ENCODE data around the gene MAP3K15. TPM values are rescaled to one million over a fixed set of nuclear protein-coding genes. Genes with fewer than 3 reads are reported as not detected.

The MAP3K15 gene
- total and polyA plus RNA-seq, 2 of the 13 experiments (the other 11 are each of a cell fraction or from before 2014, with no cell fraction given): 3.9 to 6.4 TPM

DNA sequence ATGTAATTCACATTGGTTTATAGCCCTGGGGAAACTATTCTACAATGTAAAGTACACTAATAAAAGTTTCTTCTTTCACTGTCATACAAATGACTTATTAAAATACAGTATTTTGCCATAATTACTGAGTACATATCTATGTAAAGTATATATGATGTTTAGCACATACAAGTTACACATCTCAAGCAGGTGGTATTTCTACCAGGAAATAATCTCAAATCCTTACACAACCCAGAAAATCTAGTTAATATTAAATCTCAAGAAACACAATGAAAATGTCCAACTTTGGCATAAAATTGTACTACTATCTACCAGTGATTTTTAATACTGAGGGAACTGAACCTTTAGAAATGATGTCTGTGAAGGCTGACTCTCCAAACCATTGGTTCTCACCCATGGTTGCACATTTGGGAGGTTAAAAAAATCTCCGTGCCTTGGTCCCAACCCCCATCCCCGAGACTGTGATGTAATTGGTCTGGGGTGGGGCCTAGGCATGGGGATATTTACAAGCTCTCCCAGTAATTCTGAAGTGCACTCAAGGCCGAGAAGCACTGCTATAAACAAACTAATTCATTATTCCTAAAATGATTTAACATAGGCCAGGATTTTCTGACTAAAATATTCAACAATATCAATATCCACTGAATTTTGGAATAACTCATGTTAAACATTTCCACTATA lies 27.6 kb downstream of the MAP3K15 start:
- H3K4me2 ChIP-seq (ENCODE audit: low read depth, low read length): no peak overlapping the region
- H4K20me1 ChIP-seq (ENCODE audit: insufficient read depth, low read length): no peaks in the 10 kb centered on the region
- no peaks in the 10 kb centered on the region; a peak in 1 of 5 replicates for H3K36me3 ChIP-seq (replicated peaks in 1 of 2; ENCODE audit: control insufficient read depth in 1 of 2, insufficient read depth in 2 of 2, low read length in 2 of 2)
- intact Hi-C loops (cut with micrococcal nuclease; ENCODE audit: unreplicated experiment): no loop called here
- no TSS peak for BruUV-seq (replicated peaks)
- H3K9me3 ChIP-seq (ENCODE audit: low read length): no peaks in the 10 kb centered on the region
- CTCF ChIA-PET (ENCODE audit: low intra/inter-chr PET ratio, low total read pairs): no interaction called here
- H2AFZ ChIP-seq (ENCODE audit: low read length): no peak overlapping the region
- H3K4me3 ChIP-seq (replicated peaks in 1 of 3; ENCODE audit: insufficient read depth in 1 of 3, low read depth in 2 of 3, low read length in 3 of 3): no peak overlapping the region
- in situ Hi-C loops (cut with HindIII; ENCODE audit: extremely low pct_ligation_motif_present, low pct_unique_long_range_greater_than_20kb): no loop called here
- ATAC-seq: no peak
- 100% methylated on average over 1 of the region's 3 CpGs for WGBS (ENCODE audit: low lambda C conversion rate)
- H3K27ac ChIP-seq (ENCODE audit: extremely low read length, insufficient read depth, low read length): no peak overlapping the region
- no peaks in the 10 kb centered on the region for H3K27me3 ChIP-seq (ENCODE audit: control insufficient read depth in 1 of 2, insufficient read depth in 2 of 2, low read length in 2 of 2)
- no peak for FAIRE-seq
- POLR2A ChIA-PET: no interaction called here
- DNase-seq (ENCODE audit: low spot score): no peak
- H3K4me1 ChIP-seq (ENCODE audit: insufficient read depth, low read length): no peaks in the 10 kb centered on the region
- no peaks in the 10 kb centered on the region for H3K79me2 ChIP-seq (ENCODE audit: insufficient read depth, low read length)
- no peak overlapping the region for H3K9ac ChIP-seq (ENCODE audit: insufficient read depth, low read depth, low read length)
- TF ChIP-seq RELA (CRISPR knock-in tag; IDR thresholded peaks at IDR 0.05) (no peak), ZNF12 (CRISPR knock-in tag; IDR thresholded peaks at IDR 0.05) (no peak), ZNF382 (CRISPR knock-in tag; IDR thresholded peaks at IDR 0.05; ENCODE audit: borderline replicate concordance) (no peak), ZNF280D (CRISPR knock-in tag; IDR thresholded peaks at IDR 0.05) (no peak), ADNP (CRISPR knock-in tag; IDR thresholded peaks at IDR 0.05) (no peak), ZNF124 (CRISPR knock-in tag; IDR thresholded peaks at IDR 0.05) (no peak), ZSCAN31 (CRISPR knock-in tag; IDR thresholded peaks at IDR 0.05; ENCODE audit: low read depth) (no peak), KLF12 (CRISPR knock-in tag; IDR thresholded peaks at IDR 0.05; ENCODE audit: borderline replicate concordance) (no peak), ZNF549 (CRISPR knock-in tag; IDR thresholded peaks at IDR 0.05) (no peak), EP300 (IDR thresholded peaks at IDR 0.05; ENCODE audit: low read depth in 2 of 2, low read length in 2 of 2) (no peak), EP300 (CRISPR knock-in tag; IDR thresholded peaks at IDR 0.05; ENCODE audit: borderline replicate concordance) (no peak), NAIF1 (CRISPR knock-in tag; IDR thresholded peaks at IDR 0.05; ENCODE audit: borderline replicate concordance) (no peak), ZNF235 (CRISPR knock-in tag; IDR thresholded peaks at IDR 0.05; ENCODE audit: borderline replicate concordance) (no peak), ZNF713 (CRISPR knock-in tag; IDR thresholded peaks at IDR 0.05) (no peak), SRSF9 (IDR thresholded peaks at IDR 0.05; ENCODE audit: borderline replicate concordance, insufficient read depth, low read depth, low read length, poor library complexity, severe bottlenecking) (no peak), ZNF777 (CRISPR knock-in tag; IDR thresholded peaks at IDR 0.05) (no peak), GABPB1 (CRISPR knock-in tag; IDR thresholded peaks at IDR 0.05) (no peak)
- TF ChIP-seq, protein P1, sequence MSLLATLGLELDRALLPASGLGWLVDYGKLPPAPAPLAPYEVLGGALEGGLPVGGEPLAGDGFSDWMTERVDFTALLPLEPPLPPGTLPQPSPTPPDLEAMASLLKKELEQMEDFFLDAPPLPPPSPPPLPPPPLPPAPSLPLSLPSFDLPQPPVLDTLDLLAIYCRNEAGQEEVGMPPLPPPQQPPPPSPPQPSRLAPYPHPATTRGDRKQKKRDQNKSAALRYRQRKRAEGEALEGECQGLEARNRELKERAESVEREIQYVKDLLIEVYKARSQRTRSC (CRISPR knock-in tag; IDR thresholded peaks at IDR 0.05; ENCODE audit: low read depth): no peak
